Amniotic stem cell (primary cell): ENCODE data around the gene SCN1B.
"Not testable (repeated sequence)": the region's sequence is repeated elsewhere in the genome, so short reads cannot be mapped to it uniquely, and the experiment has no call there.

Experiments used
- DNase-seq: peaks from one replicate; lab custom pipeline; 2025; lab: John Stamatoyannopoulos, UW

The SCN1B gene

GRCh38 chr19:35037716-35038622 lies 7.7 kb downstream of the SCN1B start:
- no peak for DNase-seq

- no peak for DNase-seq
Measured at GRCh38 chr19:35038623-35039512, 8.6 kb downstream of the SCN1B start.

DNA sequence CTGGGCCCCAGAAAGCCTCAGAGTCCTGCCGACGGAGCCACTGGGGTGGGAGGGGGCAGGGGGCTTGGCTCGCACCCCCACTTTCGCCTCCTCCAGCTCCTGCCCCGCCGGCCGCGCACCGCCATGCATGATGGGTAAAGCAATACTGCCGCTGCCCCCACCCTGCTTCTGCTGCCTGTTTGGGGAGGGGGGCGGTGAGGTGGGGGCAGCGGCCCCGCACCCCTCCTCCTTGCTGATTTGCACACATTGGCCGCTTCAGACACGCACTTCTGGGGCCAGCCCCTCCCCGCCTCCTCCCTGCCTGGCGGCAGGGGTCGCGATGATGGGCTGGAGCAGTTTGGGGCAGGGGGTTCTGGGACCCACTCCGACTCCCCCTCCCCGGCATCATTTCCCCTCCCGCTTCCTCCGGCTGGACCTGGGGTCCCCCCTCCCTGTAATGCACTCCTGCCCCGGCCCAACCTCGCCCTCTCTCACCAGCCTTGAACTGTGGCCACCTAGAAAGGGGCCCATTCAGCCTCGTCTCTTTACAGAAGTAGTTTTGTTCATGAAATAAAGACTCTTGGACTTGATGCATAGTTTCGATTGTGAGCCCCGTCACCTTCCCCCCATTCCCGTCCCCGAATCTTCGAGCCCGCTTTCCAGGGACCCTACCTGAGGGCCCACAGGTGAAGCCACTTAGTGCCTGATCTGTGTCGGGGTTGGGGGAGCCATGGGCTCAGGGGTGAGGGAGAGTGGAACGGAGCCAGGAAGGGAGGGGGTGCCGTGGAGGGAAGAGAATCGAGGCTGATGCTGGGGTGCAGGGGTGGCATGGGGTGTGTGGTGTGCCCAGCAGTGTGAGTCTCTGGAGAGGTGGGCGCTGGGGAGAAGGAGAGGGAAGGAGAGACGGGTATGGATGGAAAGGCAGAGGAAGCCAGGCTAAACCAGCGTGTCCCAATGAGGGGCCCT lies 9.9 kb downstream of the SCN1B start:
- DNase-seq, result no peak

- no peak for DNase-seq
Measured at GRCh38 chr19:35040826-35041547, 10.7 kb downstream of the SCN1B start.

DNA sequence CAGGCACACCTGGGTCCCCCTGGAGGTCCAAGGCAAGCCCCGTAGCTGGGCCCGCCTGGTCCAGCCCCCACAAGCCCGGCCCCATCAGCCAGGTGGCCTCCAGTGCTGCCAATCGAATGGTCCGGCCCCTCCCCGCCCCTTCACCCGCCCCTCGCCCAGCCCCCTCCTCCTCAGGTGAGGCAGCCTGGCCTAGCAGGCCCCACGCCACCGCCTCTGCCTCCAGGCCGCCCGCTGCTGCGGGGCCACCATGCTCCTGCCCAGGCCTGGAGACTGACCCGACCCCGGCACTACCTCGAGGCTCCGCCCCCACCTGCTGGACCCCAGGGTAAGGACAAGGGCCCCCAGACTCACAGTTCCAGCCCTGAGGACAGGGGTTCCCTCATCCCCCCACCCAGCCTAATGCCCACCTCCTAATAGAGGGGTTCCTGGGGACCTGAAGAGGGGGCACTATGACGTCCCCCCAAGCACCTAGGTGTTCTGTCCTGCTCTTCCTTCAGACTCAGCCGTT lies 11.3 kb downstream of the SCN1B start, which contains the start of gene HPN:
Gene HPN (plus strand): TSS at position 174 of the 508 bp plus-strand sequence. CDS start 786 bp downstream, outside the sequence.
- no peak for DNase-seq

GRCh38 chr19:35042056-35042730 lies 11.9 kb downstream of the SCN1B start:
- no peak for DNase-seq

DNA sequence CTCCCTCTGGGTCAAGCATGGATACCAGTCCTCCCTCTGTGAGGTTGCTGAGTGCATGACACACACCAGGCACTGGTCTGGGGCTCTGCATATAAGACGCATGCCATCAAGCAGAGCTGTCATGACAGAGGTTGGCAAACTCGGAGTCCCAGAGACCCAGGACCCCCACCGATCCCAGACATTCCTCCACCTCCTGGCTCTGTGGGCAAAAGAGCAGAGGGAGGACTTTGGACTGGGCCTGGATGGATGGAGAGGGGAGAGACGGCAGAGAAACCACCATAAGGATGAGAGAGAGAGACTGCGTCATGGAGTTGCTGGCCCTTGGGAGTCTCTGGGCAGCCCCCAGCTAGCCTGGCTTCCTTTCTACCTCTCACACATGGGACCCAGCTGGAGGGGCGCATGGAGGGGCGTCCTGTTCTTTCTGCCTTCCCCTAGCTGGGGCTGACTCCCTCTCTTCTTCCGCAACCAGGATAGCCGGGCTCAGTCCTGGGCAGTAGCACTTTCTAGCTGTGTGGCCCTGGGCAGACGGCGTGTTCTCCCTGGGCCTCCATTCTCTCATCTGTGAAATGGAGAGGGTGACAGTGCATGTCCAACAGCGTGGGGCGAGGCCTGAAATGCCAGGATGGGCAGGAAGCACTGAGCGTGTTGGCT lies 12.8 kb downstream of the SCN1B start:
- no peak for DNase-seq

DNA sequence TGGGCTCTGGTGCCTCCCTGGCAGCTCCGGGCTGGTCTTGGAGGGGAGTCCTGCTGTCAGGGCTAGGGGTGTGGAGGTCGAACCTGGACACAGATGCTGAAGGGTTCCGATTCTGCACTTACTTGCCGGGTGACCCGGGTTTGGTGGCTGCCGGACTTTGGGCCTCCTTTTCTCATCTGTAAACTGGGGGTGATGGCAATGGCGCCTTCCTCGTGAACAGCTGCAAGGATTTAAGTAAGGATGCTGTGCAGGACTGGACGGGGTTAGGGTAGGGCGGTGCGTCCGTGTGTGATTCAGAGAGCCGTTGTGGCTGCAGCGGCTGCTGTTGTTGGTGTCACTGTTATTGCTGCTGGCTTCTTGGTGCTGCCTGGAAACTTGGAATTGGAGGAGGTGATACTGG lies 13.6 kb downstream of the SCN1B start:
- no peak for DNase-seq

DNA sequence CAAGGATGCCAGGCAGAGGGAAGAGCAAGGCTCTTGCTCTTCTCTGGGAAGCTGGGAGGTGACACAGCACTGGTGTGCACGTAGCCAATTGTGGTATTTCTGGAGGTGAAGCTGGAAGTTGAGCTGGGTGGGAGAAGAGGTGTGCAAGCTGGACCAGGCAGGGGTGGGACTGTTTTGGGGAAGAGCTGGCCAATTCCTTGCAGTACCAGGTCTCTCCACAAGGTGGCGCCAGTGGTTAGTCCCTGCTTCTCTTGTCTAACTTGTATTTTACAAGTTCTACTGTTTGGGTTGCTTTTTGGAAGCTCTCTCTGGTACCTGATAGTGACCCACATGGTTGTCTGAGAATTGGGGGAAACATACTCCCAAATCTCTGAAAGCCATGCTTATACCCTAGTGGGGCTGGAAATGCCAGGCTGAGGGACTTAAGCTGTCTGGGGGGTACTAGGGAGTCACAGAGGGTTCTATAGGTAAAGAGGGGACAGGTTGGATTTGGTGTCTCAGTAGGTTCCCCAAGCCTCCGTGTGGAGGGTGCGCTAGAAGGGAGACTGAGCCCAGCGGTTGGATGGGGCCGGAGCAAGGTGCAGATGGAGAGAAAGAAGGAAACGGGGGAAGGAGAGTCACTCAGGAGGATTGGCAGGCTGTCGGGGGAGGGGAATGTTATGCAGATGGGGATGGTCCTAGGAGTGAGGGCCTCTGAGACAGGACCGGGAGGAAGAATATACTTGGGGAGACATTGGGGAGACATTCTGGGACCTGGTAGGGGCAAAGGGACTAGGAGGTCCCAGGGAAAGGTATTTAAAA lies 14.2 kb downstream of the SCN1B start:
- no peak for DNase-seq

DNA sequence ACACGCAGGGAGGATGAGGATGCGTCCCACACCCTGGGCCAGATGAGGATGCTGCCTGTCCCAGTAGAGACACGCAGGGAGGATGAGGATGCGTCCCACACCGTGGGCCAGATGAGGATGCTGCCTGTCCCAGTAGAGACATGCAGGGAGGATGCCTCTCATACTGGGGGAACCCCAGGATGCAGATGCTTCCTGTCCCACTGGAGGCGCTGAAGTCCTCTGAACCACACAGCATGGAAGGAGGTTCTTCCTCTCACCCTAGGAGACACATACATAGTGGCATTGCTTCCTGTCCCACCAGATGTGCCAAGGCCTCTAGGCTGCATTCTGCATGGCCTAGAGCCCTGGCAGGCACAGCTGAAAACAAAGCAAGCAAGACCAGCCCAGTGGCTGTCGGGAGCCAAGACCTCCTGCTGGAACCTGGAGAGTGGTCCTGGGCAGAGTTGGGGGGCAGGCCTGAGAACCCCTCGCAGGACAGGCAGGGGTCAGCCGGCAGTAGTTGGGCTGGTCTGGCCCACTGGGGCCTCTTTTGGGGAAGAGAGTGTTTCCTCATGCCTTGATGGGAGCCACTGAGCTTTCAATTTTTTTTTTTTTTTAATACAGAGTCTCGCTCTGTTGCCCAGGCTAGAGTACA lies 15.5 kb downstream of the SCN1B start:
- no peak for DNase-seq

GRCh38 chr19:35046461-35046860 lies 16.2 kb downstream of the SCN1B start:
- no peak for DNase-seq

DNA sequence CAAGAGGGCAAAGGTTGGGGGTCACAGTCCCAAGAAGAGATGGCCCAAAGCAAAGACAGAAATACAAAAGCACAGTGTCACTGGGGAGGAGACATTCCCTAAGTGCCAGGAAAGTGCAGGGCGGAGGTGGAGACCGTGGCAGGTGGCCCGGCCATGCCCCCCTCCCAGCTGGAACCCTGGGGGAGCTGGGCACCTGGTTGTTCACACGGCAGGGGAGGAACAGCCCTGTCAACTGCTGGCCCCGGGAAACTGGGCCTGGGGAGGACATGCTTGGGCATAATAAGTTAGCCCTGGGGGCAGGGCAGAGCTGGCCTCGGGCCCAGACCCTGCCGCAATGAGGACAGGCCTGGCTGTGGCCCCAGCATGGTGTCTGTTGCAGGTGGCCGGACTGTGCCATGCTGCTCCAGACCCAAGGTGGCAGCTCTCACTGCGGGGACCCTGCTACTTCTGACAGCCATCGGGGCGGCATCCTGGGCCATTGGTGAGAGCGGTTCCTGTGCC lies 18.7 kb downstream of the SCN1B start:
- no peak for DNase-seq

DNA sequence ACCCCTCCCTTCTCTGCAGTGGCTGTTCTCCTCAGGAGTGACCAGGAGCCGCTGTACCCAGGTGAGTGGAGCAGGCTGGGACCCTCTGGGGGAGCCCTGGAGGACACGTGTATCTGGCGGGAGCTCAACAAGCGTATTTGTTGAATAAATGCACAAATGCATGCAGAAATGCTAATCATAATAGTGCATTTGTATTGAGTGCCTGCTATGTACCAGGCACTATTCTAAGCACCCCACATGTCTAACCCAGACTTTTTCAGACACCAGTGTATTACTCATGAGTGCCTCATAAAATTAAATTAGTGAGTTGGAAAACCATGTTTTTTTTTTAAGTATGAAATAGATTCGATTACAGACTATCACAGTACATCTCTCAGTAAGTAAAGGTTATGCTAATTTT lies 19.2 kb downstream of the SCN1B start:
- DNase-seq, result no peak

GRCh38 chr19:35050662-35051061 lies 20.4 kb downstream of the SCN1B start:
- not testable (repeated sequence) for DNase-seq

- not testable (repeated sequence) for DNase-seq
Measured at GRCh38 chr19:35051268-35051667, 21.0 kb downstream of the SCN1B start.

DNA sequence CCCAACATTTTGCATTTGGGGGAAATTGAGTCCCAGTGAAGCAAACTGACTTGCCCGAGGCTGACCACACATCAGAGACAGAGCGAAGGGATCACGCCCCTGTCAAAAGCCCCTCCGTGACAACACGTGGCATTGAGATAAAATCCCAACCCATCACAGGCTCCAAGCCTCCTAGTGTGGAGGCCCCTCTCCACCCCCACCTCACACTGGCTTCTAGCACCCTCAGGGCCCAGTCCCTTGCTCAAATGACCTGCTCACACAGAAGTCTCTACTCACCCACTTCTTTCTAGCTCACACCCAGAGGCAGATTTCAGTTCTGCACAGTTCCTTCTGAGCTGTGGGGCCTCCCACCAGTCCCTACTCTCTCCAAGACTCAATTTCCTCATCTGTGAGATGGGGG lies 21.5 kb downstream of the SCN1B start:
- no peak for DNase-seq

DNA sequence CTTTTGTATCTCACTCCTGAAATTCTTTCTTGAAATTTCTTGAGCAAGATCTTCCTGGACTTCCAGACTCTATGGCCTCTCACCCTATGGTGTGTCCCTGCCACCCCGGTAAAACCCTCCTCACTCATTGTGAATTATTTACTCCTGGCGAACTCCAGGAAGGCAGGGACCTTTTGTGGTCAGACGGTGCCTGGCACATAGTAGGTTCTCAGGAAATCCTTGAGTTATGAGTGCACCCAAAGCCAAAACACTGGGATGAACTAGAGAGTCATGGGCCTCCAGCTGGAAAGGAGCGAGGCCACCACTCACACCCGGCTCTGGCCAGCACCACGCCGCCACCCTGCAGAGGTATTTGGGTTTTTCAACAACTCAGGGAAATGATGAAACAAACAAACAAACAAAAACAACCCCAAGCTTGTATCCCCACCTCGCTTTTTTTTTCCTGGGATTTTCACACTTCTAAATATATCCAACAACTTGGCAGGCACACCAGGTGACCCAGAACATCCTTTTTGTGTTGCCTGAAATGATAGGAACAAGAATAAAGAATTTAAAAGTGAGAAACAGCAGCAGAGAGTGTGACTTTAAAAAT lies 22.4 kb downstream of the SCN1B start:
- no peak for DNase-seq
